ENCODE data around the gene ZSCAN5C. TPM values are rescaled to one million over a fixed set of nuclear protein-coding genes. Genes with fewer than 3 reads are reported as not detected.
A peak's percentile ranks its signal among the peaks of the same experiment; 100 is the strongest.

The ZSCAN5C gene
- not detected for total RNA-seq
- polyA plus RNA-seq, result not detected
- long read RNA-seq, donor 1, result 0 reads
- long read RNA-seq, donor 2, result 0 reads
- long read RNA-seq, donor 3, result 0 reads
- long read RNA-seq, donor 4, result 0 reads
- long read RNA-seq, donor 5, result 0 reads
- long read RNA-seq, donor 6, result 0 reads
- long read RNA-seq, donor 7, result 0 reads
- long read RNA-seq, donor 8, result 0 reads
- long read RNA-seq, donor 9, result 0 reads
- long read RNA-seq, donor 10, result 0 reads

DNA sequence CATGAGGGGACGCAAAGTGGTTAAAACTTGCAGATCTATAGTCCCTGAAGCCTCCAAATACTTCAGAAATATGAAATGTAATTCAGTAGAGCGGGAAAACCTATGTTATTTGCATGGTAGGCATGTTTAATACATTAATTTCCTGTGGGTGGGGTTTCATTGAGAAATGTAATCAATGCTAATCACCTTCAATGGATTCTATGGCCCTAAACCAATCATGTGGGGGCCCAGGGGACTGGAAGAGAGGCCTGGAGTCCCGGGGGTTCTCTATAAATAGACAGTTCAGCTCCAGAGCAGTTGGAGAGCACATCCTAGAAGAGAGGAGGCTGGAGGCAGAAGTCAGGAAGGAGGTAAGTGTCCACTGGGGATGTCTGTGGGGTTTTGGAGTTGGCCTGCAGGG lies at the start of gene ZSCAN5C:
Gene ZSCAN5C, plus strand, starts transcription at position 301 of the 400 bp plus-strand sequence. CDS start 3,641 bp downstream, outside the sequence.
- TF ChIP-seq POLR2A (IDR thresholded peaks at IDR 0.05), result no peak
- TF ChIP-seq, protein P1, sequence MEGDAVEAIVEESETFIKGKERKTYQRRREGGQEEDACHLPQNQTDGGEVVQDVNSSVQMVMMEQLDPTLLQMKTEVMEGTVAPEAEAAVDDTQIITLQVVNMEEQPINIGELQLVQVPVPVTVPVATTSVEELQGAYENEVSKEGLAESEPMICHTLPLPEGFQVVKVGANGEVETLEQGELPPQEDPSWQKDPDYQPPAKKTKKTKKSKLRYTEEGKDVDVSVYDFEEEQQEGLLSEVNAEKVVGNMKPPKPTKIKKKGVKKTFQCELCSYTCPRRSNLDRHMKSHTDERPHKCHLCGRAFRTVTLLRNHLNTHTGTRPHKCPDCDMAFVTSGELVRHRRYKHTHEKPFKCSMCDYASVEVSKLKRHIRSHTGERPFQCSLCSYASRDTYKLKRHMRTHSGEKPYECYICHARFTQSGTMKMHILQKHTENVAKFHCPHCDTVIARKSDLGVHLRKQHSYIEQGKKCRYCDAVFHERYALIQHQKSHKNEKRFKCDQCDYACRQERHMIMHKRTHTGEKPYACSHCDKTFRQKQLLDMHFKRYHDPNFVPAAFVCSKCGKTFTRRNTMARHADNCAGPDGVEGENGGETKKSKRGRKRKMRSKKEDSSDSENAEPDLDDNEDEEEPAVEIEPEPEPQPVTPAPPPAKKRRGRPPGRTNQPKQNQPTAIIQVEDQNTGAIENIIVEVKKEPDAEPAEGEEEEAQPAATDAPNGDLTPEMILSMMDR (IDR thresholded peaks at IDR 0.05), result no peak
- WGBS, 4 donors, result 66 to 73% (median 68%) methylated on average over 3 of the region's 3 CpGs
- Histone ChIP-seq H3K27ac (no peak within 1 kb of the TSS), H3K4me3 (no peak within 1 kb of the TSS), H3K27me3 (no peaks in the 10 kb centered on the region), H3K4me1 (replicated peaks in 1 of 2) (no peaks in the 10 kb centered on the region), H3K36me3 (replicated peaks in 1 of 2) (no peaks in the 10 kb centered on the region), H3K9me3 (replicated peaks in 1 of 3) (no peaks in the 10 kb centered on the region)
- intact Hi-C loops (cut with DNase I), result no loop called here
- no peak for DNase-seq

DNA sequence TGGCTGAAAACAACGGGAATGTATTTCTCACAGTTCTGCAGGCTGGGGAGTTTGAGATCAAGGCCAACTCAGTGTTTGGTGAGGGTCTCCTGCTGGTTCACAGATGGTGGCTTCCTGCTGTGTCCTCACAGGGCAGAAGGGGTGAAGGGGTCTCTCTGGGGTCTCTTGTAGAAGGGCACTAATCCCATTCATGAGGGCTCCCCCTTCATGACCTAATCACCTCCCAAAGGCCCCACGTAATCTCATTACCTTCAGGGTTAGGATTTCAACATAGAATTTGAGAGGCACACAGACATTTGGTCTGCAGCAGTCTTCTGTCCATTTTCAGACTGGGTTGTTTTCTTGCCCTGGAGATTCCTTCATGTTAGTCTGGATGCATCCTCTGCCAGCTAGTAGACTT lies 49.4 kb upstream of the ZSCAN5C start:
- intact Hi-C loops (cut with DNase I), result no loop called here
- TF ChIP-seq, protein P1 (IDR thresholded peaks at IDR 0.05), result no peak
- no peak for TF ChIP-seq POLR2A (IDR thresholded peaks at IDR 0.05)
- H3K4me3 ChIP-seq, result no peak overlapping the region
- H3K9me3 ChIP-seq (replicated peaks in 1 of 3), result no peaks in the 10 kb centered on the region
- DNase-seq, result no peak
- peaks cover 4 to 10% of the 10 kb centered on the region in 2 donors for H3K4me1 ChIP-seq (replicated peaks in 1 of 2)
- H3K36me3 ChIP-seq (replicated peaks in 1 of 2), result peaks cover 0 to 6% of the 10 kb centered on the region in 2 donors
- H3K27me3 ChIP-seq, result no peaks in the 10 kb centered on the region
- H3K27ac ChIP-seq, result peak overlapping the region in 1 of 5 donors; percentile 17
- WGBS, 4 donors, result 40 to 69% (median 51%) methylated on average over 2 of the region's 2 CpGs

- intact Hi-C loops (cut with DNase I), result no loop called here
- Histone ChIP-seq H3K36me3 (replicated peaks in 1 of 2) (peaks cover 0 to 5% of the 10 kb centered on the region in 2 donors), H3K4me3 (no peak overlapping the region), H3K9me3 (replicated peaks in 1 of 3) (no peaks in the 10 kb centered on the region), H3K4me1 (replicated peaks in 1 of 2) (peaks cover 4 to 10% of the 10 kb centered on the region in 2 donors), H3K27ac (peak overlapping the region in 1 of 5 donors; percentile 17), H3K27me3 (no peaks in the 10 kb centered on the region)
- 63 to 74% (median 70%) methylated on average over 6 of the region's 6 CpGs for WGBS, 4 donors
- no peak for TF ChIP-seq POLR2A (IDR thresholded peaks at IDR 0.05)
- TF ChIP-seq, protein P1 (IDR thresholded peaks at IDR 0.05), result no peak
- DNase-seq, result no peak
Measured at GRCh38 chr19:56153507-56153906, 48.6 kb upstream of the ZSCAN5C start.

DNA sequence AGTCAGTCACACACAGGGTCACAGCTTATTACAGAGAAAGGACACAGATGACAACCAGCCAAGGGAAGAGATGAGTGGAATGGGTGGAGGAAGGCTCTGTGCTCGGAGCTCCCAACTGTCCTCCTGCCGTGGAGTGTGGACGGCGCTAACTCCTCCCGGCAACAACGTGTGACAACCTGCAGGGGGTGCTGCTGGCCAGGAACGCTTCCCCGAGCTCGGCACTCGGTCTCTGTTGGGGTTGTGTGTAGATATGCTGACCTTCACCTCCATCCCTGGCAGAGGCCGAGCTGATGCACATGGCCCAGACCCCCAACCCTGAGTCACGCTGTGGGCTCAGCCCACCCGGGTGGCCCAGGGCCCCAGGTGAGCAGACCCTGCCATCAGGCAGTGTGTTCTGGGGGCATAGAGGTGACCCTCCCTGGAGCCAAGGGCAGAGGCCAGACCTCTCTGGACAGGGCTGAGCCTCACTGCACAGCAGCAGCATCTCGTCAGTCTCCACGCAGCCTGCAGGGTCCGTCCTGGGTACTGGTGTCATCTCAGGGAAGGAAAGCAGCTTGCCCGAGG lies 46.9 kb upstream of the ZSCAN5C start:
- peaks cover 4 to 10% of the 10 kb centered on the region in 2 donors for H3K4me1 ChIP-seq (replicated peaks in 1 of 2)
- peak overlapping the region in 1 of 5 donors; percentile 9 for H3K27ac ChIP-seq
- no peaks in the 10 kb centered on the region for H3K9me3 ChIP-seq (replicated peaks in 1 of 3)
- H3K36me3 ChIP-seq (replicated peaks in 1 of 2), result peaks cover 0 to 18% of the 10 kb centered on the region in 2 donors
- intact Hi-C loops (cut with DNase I), result loop anchor here in 1 of 2 donors (5.0 kb wide), 1 partner anchor 78 kb away; no protein-coding TSS in a partner anchor
- TF ChIP-seq POLR2A (IDR thresholded peaks at IDR 0.05), result no peak
- TF ChIP-seq, protein P1 (IDR thresholded peaks at IDR 0.05), result peak; percentile 20 to 63 (median 50)
- no peak overlapping the region for H3K4me3 ChIP-seq
- WGBS, 4 donors, result 44 to 70% (median 50%) methylated on average over 11 to 17 of the region's 17 CpGs; no CpG with 5 or more reads in 1 of the 4 donors
- peak in 6 of 7 donors; percentile 48 to 68 (median 56) for DNase-seq
- no peaks in the 10 kb centered on the region for H3K27me3 ChIP-seq
